WTC11 (cell line): ENCODE measurements around the gene SAMD4A. TPM values are rescaled to one million over a fixed set of nuclear protein-coding genes. Genes with fewer than 3 reads are reported as not detected.

Source experiments
- ATAC-seq: fragments of 200-7000 bp; cut with Tn5 transposase; 2 replicates; pipeline ENCODE4 v1.10.0; 2021; ENCODE audit warnings: mild to moderate bottlenecking, moderate library complexity
- CTCF ChIA-PET: fragments of 300-600 bp; sonication (Branson Sonifier 250); formaldehyde crosslinking; loops from one replicate; lab custom pipeline; 2021; ENCODE audit warnings: antibody characterized with exemption; lab: Charles Lee
- POLR2A ChIA-PET: fragments of 350-600 bp; sonication (Branson Sonifier 250); formaldehyde crosslinking; loops from one replicate; lab custom pipeline; 2021; ENCODE audit warnings: antibody characterized with exemption; lab: Charles Lee
- DNase-seq: peaks from one replicate; pipeline ENCODE4 v3.0.0; 2021; ENCODE audit warnings: low spot score
- H3K27ac Mint-ChIP-seq: 2 replicates; pipeline ENCODE4 v1.8.0; 2021; ENCODE audit warnings: mixed read lengths
- H3K27me3 Mint-ChIP-seq: 2 replicates; pipeline ENCODE4 v1.8.0; 2021; ENCODE audit warnings: low read depth, mild to moderate bottlenecking, moderate library complexity, mixed read lengths
- H3K36me3 Mint-ChIP-seq: 2 replicates; pipeline ENCODE4 v1.8.0; 2021; ENCODE audit warnings: mixed read lengths
- H3K4me1 Mint-ChIP-seq: 2 replicates; pipeline ENCODE4 v1.8.0; 2022; ENCODE audit warnings: mixed read lengths
- H3K4me3 Mint-ChIP-seq: 2 replicates; pipeline ENCODE4 v1.8.0; 2021; ENCODE audit warnings: mild to moderate bottlenecking, moderate library complexity, mixed read lengths
- H3K9me3 Mint-ChIP-seq: 2 replicates; pipeline ENCODE4 v1.8.0; 2021; ENCODE audit warnings: mixed read lengths
- CBFB ChIP-seq: sonication (generic); formaldehyde crosslinking; IDR thresholded peaks from 2 replicates; pipeline ENCODE4 v1.8.1; 2022; ENCODE audit warnings: mild to moderate bottlenecking, low read depth, missing genetic modification reagents
- ELF4 ChIP-seq: sonication (generic); formaldehyde crosslinking; IDR thresholded peaks from 2 replicates; pipeline ENCODE4 v1.8.1; 2022; ENCODE audit warnings: low read depth, mild to moderate bottlenecking, moderate library complexity, missing genetic modification reagents
- EMX1 ChIP-seq: fragments of 250-450 bp; sonication (Bioruptor Pico); IDR thresholded peaks from 2 replicates; pipeline ENCODE4 v1.8.0; 2021; ENCODE audit warnings: mild to moderate bottlenecking
- FOXK1 ChIP-seq: sonication (generic); formaldehyde crosslinking; IDR thresholded peaks from 2 replicates; pipeline ENCODE4 v1.8.0; 2022; ENCODE audit warnings: mild to moderate bottlenecking, moderate library complexity, missing genetic modification reagents
- FOXP1 ChIP-seq: sonication (generic); formaldehyde crosslinking; IDR thresholded peaks from 2 replicates; pipeline ENCODE4 v1.8.0; 2022; ENCODE audit warnings: missing genetic modification reagents, mild to moderate bottlenecking, moderate library complexity, borderline replicate concordance
- GRHL2 ChIP-seq: fragments of 250-450 bp; sonication (Bioruptor Pico); IDR thresholded peaks from 2 replicates; pipeline ENCODE4 v1.8.0; 2022; ENCODE audit warnings: mild to moderate bottlenecking, moderate library complexity; ENCODE audit not compliant: insufficient replicate concordance, severe bottlenecking
- IRF2 ChIP-seq: sonication (generic); formaldehyde crosslinking; IDR thresholded peaks from 2 replicates; pipeline ENCODE4 v1.8.0; 2022; ENCODE audit warnings: low read depth, missing genetic modification reagents, borderline replicate concordance
- JAZF1 ChIP-seq: fragments of 250-450 bp; sonication (Bioruptor Pico); IDR thresholded peaks from 2 replicates; pipeline ENCODE4 v1.9.0; 2021; ENCODE audit warnings: moderate library complexity, mild to moderate bottlenecking, inconsistent platforms
- JUN ChIP-seq: sonication (generic); formaldehyde crosslinking; IDR thresholded peaks from 2 replicates; pipeline ENCODE4 v1.8.0; 2023; ENCODE audit warnings: mild to moderate bottlenecking, missing genetic modification reagents
- NFE2L1 ChIP-seq: sonication (generic); formaldehyde crosslinking; IDR thresholded peaks from 2 replicates; pipeline ENCODE4 v1.8.1; 2023; ENCODE audit warnings: missing genetic modification reagents
- OVOL2 ChIP-seq: fragments of 250-450 bp; sonication (Bioruptor Pico); IDR thresholded peaks from 2 replicates; pipeline ENCODE4 v1.9.0; 2021; ENCODE audit warnings: mild to moderate bottlenecking, borderline replicate concordance
- ZBTB21 ChIP-seq: sonication (generic); formaldehyde crosslinking; IDR thresholded peaks from 2 replicates; pipeline ENCODE4 v1.8.1; 2023; ENCODE audit warnings: mild to moderate bottlenecking, missing genetic modification reagents, borderline replicate concordance
- ZNF263 ChIP-seq: sonication (generic); formaldehyde crosslinking; IDR thresholded peaks from 2 replicates; pipeline ENCODE4 v1.8.1; 2022; ENCODE audit warnings: low read depth, mild to moderate bottlenecking, moderate library complexity, missing genetic modification reagents
- ZNF317 ChIP-seq: sonication (generic); formaldehyde crosslinking; IDR thresholded peaks from 2 replicates; pipeline ENCODE4 v1.8.1; 2023; ENCODE audit warnings: low read depth, mild to moderate bottlenecking, moderate library complexity, missing genetic modification reagents, borderline replicate concordance
- ZNF671 ChIP-seq: fragments of 250-450 bp; sonication (Bioruptor Pico); IDR thresholded peaks from 2 replicates; pipeline ENCODE4 v1.8.0; 2021; ENCODE audit warnings: mild to moderate bottlenecking
- total RNA-seq: library from RNA; stranded (reverse); gene quantifications from 3 replicates; pipeline ENCODE4 v1.2.3, GENCODE V29; 2021
- TF ChIP-seq, protein P1 (sequence below): sonication (generic); formaldehyde crosslinking; IDR thresholded peaks from 2 replicates; pipeline ENCODE4 v1.8.1; 2023; ENCODE audit warnings: mild to moderate bottlenecking, missing genetic modification reagents
- TF ChIP-seq, protein P2 (sequence below): sonication (generic); formaldehyde crosslinking; IDR thresholded peaks from 2 replicates; pipeline ENCODE4 v1.8.1; 2022; ENCODE audit warnings: mild to moderate bottlenecking, moderate library complexity, missing genetic modification reagents
- TF ChIP-seq, protein P3 (sequence below): fragments of 200-600 bp; IDR thresholded peaks from 2 replicates; pipeline ENCODE4 v1.8.0; 2022; ENCODE audit warnings: antibody characterized with exemption
- TF ChIP-seq, protein P4 (sequence below): fragments of 250-450 bp; sonication (Bioruptor Pico); IDR thresholded peaks from 2 replicates; pipeline ENCODE4 v1.9.0; 2021; ENCODE audit warnings: moderate library complexity, mild to moderate bottlenecking, inconsistent platforms, borderline replicate concordance
- TF ChIP-seq, protein P5 (sequence below): fragments of 250-450 bp; sonication (Bioruptor Pico); conservative IDR thresholded peaks from 2 replicates; pipeline ENCODE4 v1.9.0; 2021; ENCODE audit warnings: mild to moderate bottlenecking
- TF ChIP-seq, protein P6 (sequence below): sonication (generic); formaldehyde crosslinking; IDR thresholded peaks from 2 replicates; pipeline ENCODE4 v1.8.0; 2023; ENCODE audit warnings: missing genetic modification reagents, mild to moderate bottlenecking, borderline replicate concordance

Gene SAMD4A
- total RNA-seq, 1 experiment from 2014 or later, result 6.0 TPM

DNA sequence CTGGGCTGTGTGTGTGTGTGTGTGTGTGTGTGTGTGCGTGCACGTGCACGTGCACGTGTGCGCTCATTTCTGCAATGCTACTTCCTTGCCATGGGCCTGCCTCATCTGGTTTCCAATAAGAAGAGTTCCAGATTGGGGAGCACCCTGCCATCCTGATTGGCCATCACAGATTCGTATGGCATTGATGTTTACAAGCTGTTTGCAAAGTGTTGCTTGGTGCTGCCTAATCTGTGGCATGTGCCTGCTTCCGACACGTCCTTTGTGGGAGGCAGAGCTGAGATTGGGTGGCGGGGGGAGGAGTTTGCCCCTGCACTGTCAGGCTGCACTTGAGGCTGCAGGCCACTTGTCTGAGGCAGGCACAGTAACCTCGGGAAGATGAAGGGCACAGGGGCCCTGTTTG is 39.2 kb downstream of the SAMD4A start:
- TF ChIP-seq JAZF1 (CRISPR knock-in tag), result no peak
- TF ChIP-seq, protein P1, sequence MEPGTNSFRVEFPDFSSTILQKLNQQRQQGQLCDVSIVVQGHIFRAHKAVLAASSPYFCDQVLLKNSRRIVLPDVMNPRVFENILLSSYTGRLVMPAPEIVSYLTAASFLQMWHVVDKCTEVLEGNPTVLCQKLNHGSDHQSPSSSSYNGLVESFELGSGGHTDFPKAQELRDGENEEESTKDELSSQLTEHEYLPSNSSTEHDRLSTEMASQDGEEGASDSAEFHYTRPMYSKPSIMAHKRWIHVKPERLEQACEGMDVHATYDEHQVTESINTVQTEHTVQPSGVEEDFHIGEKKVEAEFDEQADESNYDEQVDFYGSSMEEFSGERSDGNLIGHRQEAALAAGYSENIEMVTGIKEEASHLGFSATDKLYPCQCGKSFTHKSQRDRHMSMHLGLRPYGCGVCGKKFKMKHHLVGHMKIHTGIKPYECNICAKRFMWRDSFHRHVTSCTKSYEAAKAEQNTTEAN, result no peak
- TF ChIP-seq FOXP1 (CRISPR knock-in tag), result no peak
- TF ChIP-seq OVOL2 (CRISPR knock-in tag), result no peak
- no peak for TF ChIP-seq NFE2L1 (CRISPR knock-in tag)
- TF ChIP-seq ZBTB21, result no peak
- no peak for TF ChIP-seq JUN (CRISPR knock-in tag)
- TF ChIP-seq, protein P2, sequence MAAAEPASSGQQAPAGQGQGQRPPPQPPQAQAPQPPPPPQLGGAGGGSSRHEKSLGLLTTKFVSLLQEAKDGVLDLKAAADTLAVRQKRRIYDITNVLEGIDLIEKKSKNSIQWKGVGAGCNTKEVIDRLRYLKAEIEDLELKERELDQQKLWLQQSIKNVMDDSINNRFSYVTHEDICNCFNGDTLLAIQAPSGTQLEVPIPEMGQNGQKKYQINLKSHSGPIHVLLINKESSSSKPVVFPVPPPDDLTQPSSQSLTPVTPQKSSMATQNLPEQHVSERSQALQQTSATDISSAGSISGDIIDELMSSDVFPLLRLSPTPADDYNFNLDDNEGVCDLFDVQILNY (CRISPR knock-in tag), result no peak
- no peak for TF ChIP-seq FOXK1 (CRISPR knock-in tag)
- no peak for TF ChIP-seq EMX1 (CRISPR knock-in tag)
- TF ChIP-seq, protein P3, sequence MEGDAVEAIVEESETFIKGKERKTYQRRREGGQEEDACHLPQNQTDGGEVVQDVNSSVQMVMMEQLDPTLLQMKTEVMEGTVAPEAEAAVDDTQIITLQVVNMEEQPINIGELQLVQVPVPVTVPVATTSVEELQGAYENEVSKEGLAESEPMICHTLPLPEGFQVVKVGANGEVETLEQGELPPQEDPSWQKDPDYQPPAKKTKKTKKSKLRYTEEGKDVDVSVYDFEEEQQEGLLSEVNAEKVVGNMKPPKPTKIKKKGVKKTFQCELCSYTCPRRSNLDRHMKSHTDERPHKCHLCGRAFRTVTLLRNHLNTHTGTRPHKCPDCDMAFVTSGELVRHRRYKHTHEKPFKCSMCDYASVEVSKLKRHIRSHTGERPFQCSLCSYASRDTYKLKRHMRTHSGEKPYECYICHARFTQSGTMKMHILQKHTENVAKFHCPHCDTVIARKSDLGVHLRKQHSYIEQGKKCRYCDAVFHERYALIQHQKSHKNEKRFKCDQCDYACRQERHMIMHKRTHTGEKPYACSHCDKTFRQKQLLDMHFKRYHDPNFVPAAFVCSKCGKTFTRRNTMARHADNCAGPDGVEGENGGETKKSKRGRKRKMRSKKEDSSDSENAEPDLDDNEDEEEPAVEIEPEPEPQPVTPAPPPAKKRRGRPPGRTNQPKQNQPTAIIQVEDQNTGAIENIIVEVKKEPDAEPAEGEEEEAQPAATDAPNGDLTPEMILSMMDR, result no peak
- no peak for TF ChIP-seq IRF2 (CRISPR knock-in tag)
- no peak for TF ChIP-seq ZNF671 (CRISPR knock-in tag)
- Mint-ChIP-seq H3K4me1 (peaks cover 4% of the 10 kb centered on the region; the same call in 1 of the 2 replicates), H3K27me3 (no peaks in the 10 kb centered on the region), H3K9me3 (peaks cover 10% of the 10 kb centered on the region), H3K36me3 (peaks cover 4% of the 10 kb centered on the region), H3K27ac (no peak overlapping the region), H3K4me3 (no peak overlapping the region)
- POLR2A ChIA-PET, result no interaction called here
- ATAC-seq (peak; percentile 93), DNase-seq (peak; percentile 28)
- CTCF ChIA-PET, result interaction anchor here (0.6 to 1.3 kb wide), 2 partner anchors 85 to 167 kb away, joined by 3 read pairs; no protein-coding TSS in a partner anchor

DNA sequence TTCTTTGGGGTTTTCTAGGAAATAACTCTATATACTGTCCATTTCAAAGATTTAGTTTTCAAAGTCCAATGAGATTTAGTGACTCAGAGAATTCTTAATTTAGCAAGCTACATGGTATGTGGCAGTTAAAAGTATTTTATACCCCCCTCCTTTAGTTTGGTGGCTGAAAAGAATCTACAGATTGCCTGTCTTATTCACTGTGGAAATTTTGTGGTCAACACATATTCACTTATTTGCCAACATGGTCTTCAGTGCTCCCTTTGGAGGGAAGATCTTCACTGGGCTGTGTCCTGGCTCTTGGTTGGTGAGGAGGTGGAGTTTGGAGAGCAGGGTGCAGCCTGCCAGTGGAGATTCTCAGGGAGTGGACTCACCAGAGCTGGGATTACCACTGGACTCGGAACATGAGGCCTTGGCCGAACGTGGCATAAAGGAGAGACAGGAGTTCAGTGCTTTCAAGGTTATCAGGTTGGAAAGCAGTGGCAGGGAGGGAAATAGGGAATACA is 39.8 kb downstream of the SAMD4A start:
- CTCF ChIA-PET, result interaction anchor here (0.6 to 1.3 kb wide), 2 partner anchors 84 to 166 kb away, joined by 3 read pairs; no protein-coding TSS in a partner anchor
- H3K4me1 Mint-ChIP-seq, result peaks cover 4% of the 10 kb centered on the region; the same call in 1 of the 2 replicates
- H3K36me3 Mint-ChIP-seq, result peaks cover 4% of the 10 kb centered on the region
- H3K9me3 Mint-ChIP-seq, result peaks cover 10% of the 10 kb centered on the region
- POLR2A ChIA-PET, result no interaction called here
- no peaks in the 10 kb centered on the region for H3K27me3 Mint-ChIP-seq
- H3K4me3 Mint-ChIP-seq, result no peak overlapping the region
- no peak overlapping the region; the same call in 1 of the 2 replicates for H3K27ac Mint-ChIP-seq
- TF ChIP-seq GRHL2 (CRISPR knock-in tag) (no peak), CBFB (CRISPR knock-in tag) (no peak)
- ATAC-seq (no peak), DNase-seq (no peak)

DNA sequence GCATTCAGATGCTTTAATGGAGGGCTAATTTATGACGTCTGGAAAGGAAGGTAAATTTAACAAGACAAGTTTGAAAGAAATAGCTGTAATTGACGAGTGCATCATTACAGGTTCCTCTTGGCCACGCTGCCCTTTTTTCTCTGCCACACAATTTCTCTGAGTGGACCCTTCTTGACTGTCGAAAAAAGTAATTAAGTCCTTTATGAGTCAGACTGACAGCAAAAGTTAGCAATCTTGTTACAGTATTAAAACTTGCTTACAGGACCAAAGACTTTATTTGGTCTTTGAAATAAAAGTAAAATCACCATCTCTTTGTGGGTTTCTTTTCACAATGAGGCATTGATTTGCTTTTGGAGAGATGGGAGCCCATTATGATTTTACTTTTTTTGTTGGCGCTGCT is 42.6 kb downstream of the SAMD4A start:
- ATAC-seq, result no peak
- TF ChIP-seq ZNF317 (CRISPR knock-in tag), result no peak
- TF ChIP-seq ELF4, result no peak
- TF ChIP-seq, protein P4, sequence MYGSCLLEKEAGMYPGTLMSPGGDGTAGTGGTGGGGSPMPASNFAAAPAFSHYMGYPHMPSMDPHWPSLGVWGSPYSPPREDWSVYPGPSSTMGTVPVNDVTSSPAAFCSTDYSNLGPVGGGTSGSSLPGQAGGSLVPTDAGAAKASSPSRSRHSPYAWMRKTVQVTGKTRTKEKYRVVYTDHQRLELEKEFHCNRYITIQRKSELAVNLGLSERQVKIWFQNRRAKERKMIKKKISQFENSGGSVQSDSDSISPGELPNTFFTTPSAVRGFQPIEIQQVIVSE (CRISPR knock-in tag), result no peak
- no peak for TF ChIP-seq ZNF263 (CRISPR knock-in tag)
- TF ChIP-seq, protein P5, sequence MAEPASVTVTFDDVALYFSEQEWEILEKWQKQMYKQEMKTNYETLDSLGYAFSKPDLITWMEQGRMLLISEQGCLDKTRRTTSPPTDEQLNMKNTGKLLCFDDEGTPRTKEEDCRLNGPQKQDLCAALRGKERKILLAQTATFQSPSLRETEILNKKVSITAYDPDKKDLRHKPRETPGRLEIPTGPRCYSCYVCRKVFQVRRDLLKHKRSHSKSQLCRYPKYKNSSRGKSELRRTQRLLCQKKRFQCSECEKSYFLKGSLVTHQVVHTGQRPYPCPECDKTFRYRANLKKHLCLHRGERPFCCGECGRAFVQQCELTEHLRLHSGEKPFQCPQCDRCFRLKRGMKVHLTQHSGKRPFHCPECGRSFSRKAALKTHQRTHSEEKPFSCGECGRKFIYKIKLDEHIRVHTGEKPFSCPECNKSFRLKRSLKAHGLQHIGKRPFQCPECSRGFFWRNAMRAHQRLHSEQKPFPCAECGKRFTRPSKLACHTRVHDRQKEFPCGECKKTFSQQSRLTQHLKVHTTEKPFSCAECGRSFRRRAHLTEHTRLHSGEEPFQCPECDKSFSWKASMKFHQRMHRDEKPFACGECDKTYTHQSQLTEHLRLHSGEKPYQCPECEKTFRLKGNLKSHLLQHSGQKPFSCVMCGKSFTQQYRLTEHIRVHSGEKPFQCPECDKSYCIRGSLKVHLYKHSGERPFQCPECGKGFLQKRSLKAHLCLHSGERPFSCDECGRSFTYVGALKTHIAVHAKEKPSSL (CRISPR knock-in tag), result no peak
- TF ChIP-seq, protein P6, sequence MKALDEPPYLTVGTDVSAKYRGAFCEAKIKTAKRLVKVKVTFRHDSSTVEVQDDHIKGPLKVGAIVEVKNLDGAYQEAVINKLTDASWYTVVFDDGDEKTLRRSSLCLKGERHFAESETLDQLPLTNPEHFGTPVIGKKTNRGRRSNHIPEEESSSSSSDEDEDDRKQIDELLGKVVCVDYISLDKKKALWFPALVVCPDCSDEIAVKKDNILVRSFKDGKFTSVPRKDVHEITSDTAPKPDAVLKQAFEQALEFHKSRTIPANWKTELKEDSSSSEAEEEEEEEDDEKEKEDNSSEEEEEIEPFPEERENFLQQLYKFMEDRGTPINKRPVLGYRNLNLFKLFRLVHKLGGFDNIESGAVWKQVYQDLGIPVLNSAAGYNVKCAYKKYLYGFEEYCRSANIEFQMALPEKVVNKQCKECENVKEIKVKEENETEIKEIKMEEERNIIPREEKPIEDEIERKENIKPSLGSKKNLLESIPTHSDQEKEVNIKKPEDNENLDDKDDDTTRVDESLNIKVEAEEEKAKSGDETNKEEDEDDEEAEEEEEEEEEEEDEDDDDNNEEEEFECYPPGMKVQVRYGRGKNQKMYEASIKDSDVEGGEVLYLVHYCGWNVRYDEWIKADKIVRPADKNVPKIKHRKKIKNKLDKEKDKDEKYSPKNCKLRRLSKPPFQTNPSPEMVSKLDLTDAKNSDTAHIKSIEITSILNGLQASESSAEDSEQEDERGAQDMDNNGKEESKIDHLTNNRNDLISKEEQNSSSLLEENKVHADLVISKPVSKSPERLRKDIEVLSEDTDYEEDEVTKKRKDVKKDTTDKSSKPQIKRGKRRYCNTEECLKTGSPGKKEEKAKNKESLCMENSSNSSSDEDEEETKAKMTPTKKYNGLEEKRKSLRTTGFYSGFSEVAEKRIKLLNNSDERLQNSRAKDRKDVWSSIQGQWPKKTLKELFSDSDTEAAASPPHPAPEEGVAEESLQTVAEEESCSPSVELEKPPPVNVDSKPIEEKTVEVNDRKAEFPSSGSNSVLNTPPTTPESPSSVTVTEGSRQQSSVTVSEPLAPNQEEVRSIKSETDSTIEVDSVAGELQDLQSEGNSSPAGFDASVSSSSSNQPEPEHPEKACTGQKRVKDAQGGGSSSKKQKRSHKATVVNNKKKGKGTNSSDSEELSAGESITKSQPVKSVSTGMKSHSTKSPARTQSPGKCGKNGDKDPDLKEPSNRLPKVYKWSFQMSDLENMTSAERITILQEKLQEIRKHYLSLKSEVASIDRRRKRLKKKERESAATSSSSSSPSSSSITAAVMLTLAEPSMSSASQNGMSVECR, result no peak
- CTCF ChIA-PET, result no interaction called here
- POLR2A ChIA-PET, result no interaction called here
- no peaks in the 10 kb centered on the region for H3K27me3 Mint-ChIP-seq
- H3K27ac Mint-ChIP-seq, result no peak overlapping the region
- DNase-seq, result no peak
- H3K4me3 Mint-ChIP-seq, result no peak overlapping the region
- H3K4me1 Mint-ChIP-seq, result peaks cover 4% of the 10 kb centered on the region; the same call in 1 of the 2 replicates
- H3K9me3 Mint-ChIP-seq, result peaks cover 10% of the 10 kb centered on the region
- H3K36me3 Mint-ChIP-seq, result peaks cover 4% of the 10 kb centered on the region
